Medulla oblongata (tissue), 1 donor: ENCODE data around the gene RBM44.

Experiments used
- DNase-seq: peaks from one replicate; pipeline ENCODE4 v3.0.0-alpha.2; 2015; ENCODE audit errors: extremely low spot score

RBM44 gene

GRCh38 chr2:237872178-237872887 is 73.8 kb downstream of the RBM44 start:
- no peak for DNase-seq

- DNase-seq: no peak
Observed at GRCh38 chr2:237873421-237873831, 74.8 kb downstream of the RBM44 start.

GRCh38 chr2:237873897-237874551 is 75.4 kb downstream of the RBM44 start:
- DNase-seq: no peak

GRCh38 chr2:237874585-237875161 is 76.1 kb downstream of the RBM44 start:
- DNase-seq: no peak

GRCh38 chr2:237875256-237876060 is 76.9 kb downstream of the RBM44 start:
- no peak for DNase-seq

- no peak for DNase-seq
Observed at GRCh38 chr2:237876061-237876526, 77.5 kb downstream of the RBM44 start.

GRCh38 chr2:237876532-237876931 is 78.0 kb downstream of the RBM44 start:
- DNase-seq: no peak

GRCh38 chr2:237876951-237877491 is 78.4 kb downstream of the RBM44 start:
- no peak for DNase-seq

- DNase-seq: no peak
Observed at GRCh38 chr2:237877576-237878307, 79.2 kb downstream of the RBM44 start.

GRCh38 chr2:237878321-237879057 is 79.9 kb downstream of the RBM44 start:
- DNase-seq: no peak

- no peak for DNase-seq
Observed at GRCh38 chr2:237879058-237879430, 80.5 kb downstream of the RBM44 start.

- DNase-seq: no peak
Observed at GRCh38 chr2:237879991-237880560, 81.5 kb downstream of the RBM44 start.

GRCh38 chr2:237882510-237883481 is 84.2 kb downstream of the RBM44 start:
- no peak for DNase-seq

GRCh38 chr2:237883951-237884446 is 85.4 kb downstream of the RBM44 start:
- no peak for DNase-seq

GRCh38 chr2:237884681-237885080 is 86.1 kb downstream of the RBM44 start:
- no peak for DNase-seq

- peak; percentile 41 for DNase-seq
Observed at GRCh38 chr2:237885111-237885930, 86.7 kb downstream of the RBM44 start.

GRCh38 chr2:237885931-237886684 is 87.5 kb downstream of the RBM44 start:
- peak; percentile 42 for DNase-seq
